GM21529 (cell line): ENCODE measurements around the gene CSRNP2.
"Not testable (repeated sequence)": the region's sequence is repeated elsewhere in the genome, so short reads cannot be mapped to it uniquely, and the experiment has no call there.

Experiments used
- ATAC-seq: cut with Tn5 transposase; IDR thresholded peaks from one replicate; pipeline ENCODE4 v1.9.1; 2021; ENCODE audit not compliant: unreplicated experiment

CSRNP2 gene

GRCh38 chr12:51078346-51078745 lies 5.0 kb downstream of the CSRNP2 start:
- ATAC-seq, result not testable (repeated sequence)

- ATAC-seq, result no peak
Observed at GRCh38 chr12:51077930-51078329, 5.5 kb downstream of the CSRNP2 start.

- no peak for ATAC-seq
Observed at GRCh38 chr12:51076236-51076930, 7.0 kb downstream of the CSRNP2 start.

GRCh38 chr12:51075390-51075789 lies 8.0 kb downstream of the CSRNP2 start:
- ATAC-seq, result no peak

- ATAC-seq, result no peak
Observed at GRCh38 chr12:51071663-51072062, 11.7 kb downstream of the CSRNP2 start.

- no peak for ATAC-seq
Observed at GRCh38 chr12:51070004-51070403, 13.4 kb downstream of the CSRNP2 start.

GRCh38 chr12:51067771-51068170 lies 15.6 kb downstream of the CSRNP2 start:
- ATAC-seq, result no peak

- no peak for ATAC-seq
Observed at GRCh38 chr12:51067229-51067628, 16.2 kb downstream of the CSRNP2 start.

- ATAC-seq, result no peak
Observed at GRCh38 chr12:51065530-51065929, 17.9 kb downstream of the CSRNP2 start.

GRCh38 chr12:51062631-51063397 lies 20.6 kb downstream of the CSRNP2 start:
- no peak for ATAC-seq

GRCh38 chr12:51059086-51059485 lies 24.3 kb downstream of the CSRNP2 start:
- ATAC-seq, result no peak

- no peak for ATAC-seq
Observed at GRCh38 chr12:51056242-51056641, 27.2 kb downstream of the CSRNP2 start.

- no peak for ATAC-seq
Observed at GRCh38 chr12:51055060-51055459, 28.3 kb downstream of the CSRNP2 start.

- ATAC-seq, result no peak
Observed at GRCh38 chr12:51051787-51052186, 31.6 kb downstream of the CSRNP2 start.

GRCh38 chr12:51049525-51049924 lies 33.9 kb downstream of the CSRNP2 start:
- ATAC-seq, result no peak

- ATAC-seq, result no peak
Observed at GRCh38 chr12:51048661-51049251, 34.6 kb downstream of the CSRNP2 start.

- ATAC-seq, result peak; percentile 95
Observed at GRCh38 chr12:51047655-51048540, 35.5 kb downstream of the CSRNP2 start, which contains the start of gene LETMD1. Gene LETMD1, plus strand, starts transcription at chr12:51048327. Its CDS starts 30 bp downstream, at chr12:51048357.

- ATAC-seq, result no peak
Observed at GRCh38 chr12:51036279-51036678, 47.1 kb downstream of the CSRNP2 start.

GRCh38 chr12:51033457-51034089 lies 49.8 kb downstream of the CSRNP2 start:
- no peak for ATAC-seq

- no peak for ATAC-seq
Observed at GRCh38 chr12:51033048-51033447, 50.3 kb downstream of the CSRNP2 start.

GRCh38 chr12:51028813-51029150 lies 54.6 kb downstream of the CSRNP2 start:
- ATAC-seq, result no peak
